ENCODE data around the gene BACH1. TPM values are rescaled to one million over a fixed set of nuclear protein-coding genes. Genes with fewer than 3 reads are reported as not detected.
"Not testable (repeated sequence)": the region's sequence is repeated elsewhere in the genome, so short reads cannot be mapped to it uniquely, and the experiment has no call there.

The BACH1 gene
- total RNA-seq, 1 donor from 2014 or later = 34.2 TPM

DNA sequence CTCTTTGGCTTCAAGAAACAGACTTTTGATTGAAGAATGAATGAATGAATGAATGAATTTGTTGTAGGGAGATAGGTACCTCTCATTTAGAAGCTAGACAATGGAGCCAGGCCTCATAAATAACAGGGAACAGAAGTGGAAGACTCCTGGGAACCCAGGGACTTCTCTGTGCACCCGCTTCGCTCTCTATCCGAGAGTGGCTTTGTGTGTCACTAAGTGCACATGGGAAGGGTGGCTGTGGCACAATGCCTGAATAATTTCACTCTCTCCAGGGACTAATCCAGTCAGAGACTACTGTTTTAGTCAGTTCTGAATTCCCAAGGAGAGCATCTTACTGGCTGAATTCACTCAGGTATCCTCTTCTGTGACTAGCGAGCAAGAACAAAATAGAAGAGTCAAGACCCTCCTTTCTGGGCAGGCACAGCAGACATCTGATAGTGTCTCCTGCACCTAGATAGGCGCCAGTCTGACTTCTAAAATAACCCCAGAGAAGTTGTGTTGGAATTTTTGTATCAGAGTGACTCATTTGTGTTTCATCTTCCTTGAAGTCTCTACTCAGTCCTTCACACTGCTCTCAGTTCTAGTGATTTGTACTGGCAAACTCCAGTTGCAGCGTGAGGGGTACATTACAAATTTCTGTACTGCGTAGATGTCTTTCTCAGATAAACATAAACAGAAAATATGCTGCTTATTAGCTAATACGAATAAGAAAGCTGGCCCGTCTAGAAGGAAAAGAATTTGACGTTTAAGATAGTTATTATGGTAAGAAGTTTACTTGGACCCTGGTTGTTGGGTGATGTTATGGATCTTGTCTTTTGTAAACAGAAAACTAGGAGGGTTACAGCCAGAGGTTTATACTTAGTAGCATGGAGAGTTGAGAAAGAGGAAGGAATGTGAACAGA is 34.0 kb downstream of the BACH1 start:
- no peak for DNase-seq
- peak; percentile 48 for ATAC-seq (ENCODE audit: poor library complexity)
- intact Hi-C loops (cut with DNase I) = no loop called here

- intact Hi-C loops (cut with DNase I) = no loop called here
- DNase-seq = no peak
- no peak for ATAC-seq (ENCODE audit: poor library complexity)
Measured at GRCh38 chr21:29333406-29333805, 34.7 kb downstream of the BACH1 start.

- intact Hi-C loops (cut with DNase I) = no loop called here
- no peak for ATAC-seq (ENCODE audit: poor library complexity)
- no peak for DNase-seq
Measured at GRCh38 chr21:29334717-29335428, 36.2 kb downstream of the BACH1 start.

DNA sequence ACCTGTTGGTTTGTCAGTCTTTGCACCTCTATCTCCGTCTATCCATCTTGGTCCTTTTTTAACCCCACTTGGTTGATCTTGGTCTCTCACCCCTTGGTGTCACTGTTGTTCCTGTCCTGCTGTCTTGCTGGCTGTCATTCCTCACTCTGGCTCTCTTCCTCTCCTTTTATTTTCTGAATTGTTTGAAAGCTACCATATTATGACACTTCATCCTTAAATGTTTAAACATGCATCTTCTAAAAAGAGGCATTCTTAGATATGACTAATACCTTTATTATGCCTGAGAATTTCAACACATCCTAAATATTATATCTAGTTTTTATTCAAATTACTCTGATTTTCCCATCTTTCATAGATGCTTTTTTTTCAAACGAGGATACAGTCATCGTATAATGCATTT is 37.0 kb downstream of the BACH1 start:
- ATAC-seq (ENCODE audit: poor library complexity) = no peak
- intact Hi-C loops (cut with DNase I) = no loop called here
- DNase-seq = no peak

GRCh38 chr21:29338256-29338655 is 39.5 kb downstream of the BACH1 start:
- ATAC-seq (ENCODE audit: poor library complexity) (no peak), DNase-seq (no peak)
- intact Hi-C loops (cut with DNase I) = no loop called here

GRCh38 chr21:29340228-29340627 is 41.5 kb downstream of the BACH1 start:
- intact Hi-C loops (cut with DNase I) = no loop called here
- DNase-seq (no peak), ATAC-seq (ENCODE audit: poor library complexity) (no peak)

- intact Hi-C loops (cut with DNase I) = no loop called here
- ATAC-seq (ENCODE audit: poor library complexity) = peak; percentile 93
- peak; percentile 76 for DNase-seq
Measured at GRCh38 chr21:29342363-29342957, 43.7 kb downstream of the BACH1 start.

DNA sequence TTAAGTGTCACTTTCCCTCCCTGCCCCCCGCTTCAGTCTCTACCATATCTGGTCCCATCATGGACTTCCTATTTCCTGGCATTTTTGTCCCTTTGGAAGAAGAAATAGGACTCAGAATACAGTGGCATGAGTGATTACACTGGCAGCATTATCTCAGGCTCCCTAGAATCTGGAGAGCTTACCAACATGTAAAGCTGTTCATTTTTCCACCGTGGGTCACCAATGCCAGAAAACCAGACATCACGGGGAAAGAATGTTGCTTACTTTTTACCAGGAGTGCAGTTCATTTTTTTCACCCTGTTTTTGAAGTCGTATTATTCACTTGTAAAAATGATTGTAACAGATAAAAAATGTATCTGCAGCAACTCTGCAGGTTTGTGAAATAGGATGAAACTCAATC is 44.8 kb downstream of the BACH1 start:
- DNase-seq (no peak), ATAC-seq (ENCODE audit: poor library complexity) (no peak)
- intact Hi-C loops (cut with DNase I) = no loop called here

GRCh38 chr21:29346281-29346680 is 47.6 kb downstream of the BACH1 start:
- intact Hi-C loops (cut with DNase I) = no loop called here
- DNase-seq = no peak
- ATAC-seq (ENCODE audit: poor library complexity) = no peak

GRCh38 chr21:29346771-29347170 is 48.0 kb downstream of the BACH1 start:
- DNase-seq (no peak), ATAC-seq (ENCODE audit: poor library complexity) (no peak)
- intact Hi-C loops (cut with DNase I) = no loop called here

DNA sequence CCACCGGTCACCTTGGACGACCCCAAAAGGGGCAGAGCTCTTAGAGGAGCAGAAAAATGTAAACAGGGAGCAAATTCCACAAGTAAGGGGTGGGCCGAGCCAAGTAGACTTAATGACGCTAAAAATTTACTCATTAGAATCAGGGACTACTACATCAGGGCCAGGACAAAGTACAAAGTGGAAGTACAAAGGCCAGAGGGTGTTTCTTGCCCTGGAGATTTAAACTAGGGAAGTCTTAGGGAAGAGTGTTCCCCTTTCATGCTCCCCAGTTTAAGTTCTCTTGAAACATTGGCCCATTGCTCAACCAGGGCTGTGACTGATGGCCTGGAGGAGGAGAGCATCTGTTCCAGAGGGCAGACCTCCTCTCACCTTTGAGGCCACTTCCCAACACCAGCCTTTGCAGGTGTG is 48.6 kb downstream of the BACH1 start:
- intact Hi-C loops (cut with DNase I) = no loop called here
- ATAC-seq (ENCODE audit: poor library complexity) = peak; percentile 38
- DNase-seq = no peak

GRCh38 chr21:29349702-29350101 is 51.0 kb downstream of the BACH1 start:
- DNase-seq (no peak), ATAC-seq (ENCODE audit: poor library complexity) (no peak)
- intact Hi-C loops (cut with DNase I) = no loop called here

GRCh38 chr21:29350246-29350779 is 51.6 kb downstream of the BACH1 start:
- intact Hi-C loops (cut with DNase I) = no loop called here
- DNase-seq (no peak), ATAC-seq (ENCODE audit: poor library complexity) (no peak)

GRCh38 chr21:29351691-29352090 is 53.0 kb downstream of the BACH1 start:
- peak; percentile 68 for ATAC-seq (ENCODE audit: poor library complexity)
- intact Hi-C loops (cut with DNase I) = no loop called here
- no peak for DNase-seq

- ATAC-seq (ENCODE audit: poor library complexity); DNase-seq; intact Hi-C loops (cut with DNase I): not testable (repeated sequence)
Measured at GRCh38 chr21:29355043-29355710, 56.5 kb downstream of the BACH1 start.

DNA sequence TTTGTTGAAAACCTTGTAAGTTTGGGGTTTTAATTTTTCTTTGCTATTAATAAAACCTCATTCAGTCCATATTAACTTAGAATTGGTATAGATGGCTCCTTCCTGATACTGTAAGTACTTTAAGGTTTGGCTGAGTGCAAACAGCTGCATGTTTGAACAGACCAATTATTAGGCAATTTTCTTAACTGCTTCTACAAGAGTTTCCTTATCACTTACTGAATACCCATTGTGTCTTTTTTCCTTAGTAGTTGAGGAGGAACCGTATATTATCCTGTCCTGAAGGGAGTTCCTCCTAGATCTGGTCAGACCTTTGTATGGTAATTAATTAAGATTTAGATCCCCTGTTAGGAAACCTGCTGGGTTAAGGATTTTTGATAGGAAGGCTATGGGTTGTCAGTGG is 57.6 kb downstream of the BACH1 start:
- DNase-seq; ATAC-seq (ENCODE audit: poor library complexity); intact Hi-C loops (cut with DNase I): not testable (repeated sequence)

DNA sequence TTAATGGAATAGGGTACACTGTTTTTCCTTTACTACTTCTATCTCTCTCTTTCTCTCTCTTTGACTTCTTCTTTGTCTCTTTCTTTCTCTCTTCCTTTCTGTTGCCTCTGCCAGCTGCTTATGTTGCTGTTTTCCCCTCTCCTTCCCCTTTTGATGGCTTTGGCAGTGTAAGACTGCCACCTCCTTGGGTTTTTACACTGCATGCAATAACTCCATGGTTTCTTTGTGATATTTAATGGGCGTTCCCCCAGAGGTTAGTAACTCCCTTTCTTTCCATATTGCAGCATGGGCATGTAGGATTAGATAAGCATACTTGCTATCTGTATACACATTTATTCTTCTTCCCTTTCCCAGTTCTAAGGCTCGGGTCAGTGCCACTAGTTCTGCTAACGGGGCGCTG is 58.1 kb downstream of the BACH1 start:
- ATAC-seq (ENCODE audit: poor library complexity); intact Hi-C loops (cut with DNase I); DNase-seq: not testable (repeated sequence)

DNA sequence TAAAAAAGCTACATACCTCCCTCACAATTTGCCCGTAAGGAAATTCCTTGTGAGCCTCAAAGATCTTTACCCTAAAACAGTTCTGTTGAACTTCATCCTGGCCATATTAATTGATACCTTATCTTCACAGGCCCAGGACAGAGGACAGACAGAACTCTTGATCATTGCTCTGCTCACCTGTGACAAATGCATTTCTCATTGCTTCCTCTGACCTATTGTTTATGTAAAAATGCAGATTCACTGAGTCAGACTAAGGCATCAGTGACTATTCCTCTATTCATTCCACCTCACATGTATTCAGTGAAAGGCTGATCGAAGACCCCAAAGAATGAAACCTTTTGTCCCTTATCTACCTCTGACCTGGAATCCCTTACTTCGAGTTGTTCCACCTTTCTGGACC is 61.0 kb downstream of the BACH1 start:
- no peak for ATAC-seq (ENCODE audit: poor library complexity)
- intact Hi-C loops (cut with DNase I) = no loop called here
- DNase-seq = no peak

Measured in Right ventricle myocardium superior (tissue), 1 donor.